Neuron (in vitro differentiated cells): ENCODE data around the gene GRB10.

ENCODE experiments used
- H2AFZ ChIP-seq: one replicate; pipeline ENCODE4 v1.6.1; 2013; ENCODE audit warnings: low read depth, mild to moderate bottlenecking, inconsistent platforms, low read length, moderate library complexity
- H3K27me3 ChIP-seq: one replicate; pipeline ENCODE4 v1.6.1; 2013; ENCODE audit warnings: low read length; ENCODE audit not compliant: insufficient read depth
- H3K36me3 ChIP-seq: one replicate; pipeline ENCODE4 v1.6.1; 2013; ENCODE audit warnings: low read length; ENCODE audit not compliant: insufficient read depth
- H3K4me1 ChIP-seq: one replicate; pipeline ENCODE4 v1.6.1; 2013; ENCODE audit warnings: low read length; ENCODE audit not compliant: insufficient read depth
- H3K4me3 ChIP-seq: 2 replicates; pipeline ENCODE4 v1.5.1; 2013; ENCODE audit warnings: mild to moderate bottlenecking, low read length, moderate library complexity
- H3K9me3 ChIP-seq: one replicate; pipeline ENCODE4 v1.6.1; 2013; ENCODE audit warnings: low read length

The GRB10 gene

DNA sequence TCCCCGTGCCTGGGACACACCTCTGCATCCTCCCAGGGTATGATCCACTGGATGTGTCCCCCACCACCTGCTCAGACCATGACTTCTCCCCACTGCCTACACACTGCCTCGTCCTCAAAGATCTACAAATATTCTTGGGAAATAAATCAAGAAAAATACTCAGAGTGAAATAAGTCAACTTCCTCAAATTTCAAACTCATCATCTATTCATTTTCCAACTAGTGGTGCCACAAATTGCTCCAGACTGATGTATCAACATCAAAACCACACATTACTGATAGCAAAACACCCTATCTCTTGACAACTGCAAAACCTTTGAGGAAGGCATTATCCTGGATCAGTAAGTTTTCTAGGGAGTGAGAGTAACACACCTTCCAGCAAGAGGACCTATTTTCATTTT lies 87.7 kb downstream of the GRB10 start:
- H3K9me3 ChIP-seq, result peaks cover 2% of the 10 kb centered on the region
- peaks cover 13% of the 10 kb centered on the region for H3K4me1 ChIP-seq
- H2AFZ ChIP-seq, result no peak overlapping the region
- H3K4me3 ChIP-seq, result no peak overlapping the region
- H3K36me3 ChIP-seq, result peaks cover 13% of the 10 kb centered on the region
- no peaks in the 10 kb centered on the region for H3K27me3 ChIP-seq

DNA sequence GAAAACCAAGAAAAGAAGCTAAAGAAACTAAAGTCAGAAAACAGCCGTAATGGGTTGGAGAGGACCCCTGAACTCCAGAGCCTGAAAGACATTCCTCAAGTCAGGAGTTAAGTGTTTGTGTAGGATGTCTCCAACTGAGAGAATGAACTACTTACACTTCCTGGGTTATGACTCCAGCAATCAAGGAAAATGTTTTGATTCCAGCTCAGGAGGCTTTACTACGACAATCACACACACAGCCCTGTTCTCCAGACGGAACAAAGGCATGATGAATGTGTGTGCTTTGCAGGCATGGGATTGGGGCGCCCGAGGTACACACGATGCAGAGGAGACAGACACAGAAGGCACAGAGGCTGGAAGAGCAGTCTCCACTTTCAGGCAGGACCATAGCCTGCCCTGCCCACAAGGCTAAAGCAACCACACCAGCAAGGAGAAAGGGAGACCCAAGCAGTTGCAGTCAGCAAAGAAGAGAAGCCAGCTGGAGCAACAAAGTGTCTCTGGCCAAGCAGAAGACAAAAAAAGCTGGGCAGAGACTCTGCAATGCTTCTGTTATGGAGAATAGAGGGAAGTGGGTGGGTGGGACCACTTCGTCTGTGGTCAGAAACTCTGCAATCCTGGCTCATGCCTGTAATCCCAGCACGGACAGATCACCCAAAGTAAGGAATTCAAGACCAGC lies 89.1 kb downstream of the GRB10 start:
- H2AFZ ChIP-seq, result no peak overlapping the region
- no peaks in the 10 kb centered on the region for H3K27me3 ChIP-seq
- H3K36me3 ChIP-seq, result peaks cover 19% of the 10 kb centered on the region
- peaks cover 2% of the 10 kb centered on the region for H3K9me3 ChIP-seq
- peaks cover 13% of the 10 kb centered on the region for H3K4me1 ChIP-seq
- H3K4me3 ChIP-seq, result no peak overlapping the region

DNA sequence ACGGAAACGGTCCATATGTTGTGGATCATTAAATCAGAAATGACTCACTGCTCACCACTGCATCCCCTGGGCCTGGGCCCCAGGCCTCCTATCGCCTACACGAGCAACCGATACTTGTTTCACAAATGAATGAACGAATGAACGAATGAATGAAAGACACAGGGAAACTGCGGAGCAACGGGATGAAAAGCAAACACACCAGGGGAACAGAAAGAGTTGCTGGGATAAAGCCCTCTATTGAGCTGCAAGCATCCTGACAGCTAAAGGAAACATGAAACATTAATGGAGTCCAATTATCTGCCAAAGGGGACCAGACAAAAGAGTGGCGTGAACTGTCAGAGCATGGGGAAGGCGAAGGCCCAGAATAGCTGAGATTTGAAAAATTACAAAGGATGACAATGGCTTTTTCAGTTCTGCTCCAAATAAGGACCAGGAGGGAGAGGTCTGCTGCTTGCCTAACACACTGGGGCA lies 92.1 kb downstream of the GRB10 start:
- Histone ChIP-seq H3K4me3 (no peak overlapping the region), H3K9me3 (peaks cover 2% of the 10 kb centered on the region), H3K27me3 (no peaks in the 10 kb centered on the region), H3K4me1 (peaks cover 13% of the 10 kb centered on the region), H3K36me3 (peaks cover 21% of the 10 kb centered on the region), H2AFZ (no peak overlapping the region)

DNA sequence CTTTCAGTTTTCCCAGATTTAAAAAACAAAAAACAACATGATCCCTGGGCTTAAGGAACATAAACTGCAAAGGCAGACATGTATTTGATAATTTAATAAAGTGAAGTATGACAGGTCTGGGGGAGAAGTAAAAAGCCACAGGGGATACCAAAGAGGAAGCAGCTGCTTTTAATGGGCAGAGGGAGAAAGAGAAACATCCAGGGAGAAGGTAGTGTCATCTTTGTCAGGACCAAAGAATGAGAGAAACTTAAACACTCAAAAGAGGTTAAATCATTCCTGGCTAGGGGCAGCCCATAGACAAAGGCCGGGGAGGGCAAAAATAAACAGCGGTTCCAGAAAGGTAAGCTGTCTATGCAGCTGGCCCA lies 94.5 kb downstream of the GRB10 start:
- no peak overlapping the region for H2AFZ ChIP-seq
- H3K4me3 ChIP-seq, result no peak overlapping the region
- peaks cover 16% of the 10 kb centered on the region for H3K36me3 ChIP-seq
- no peaks in the 10 kb centered on the region for H3K27me3 ChIP-seq
- peaks cover 10% of the 10 kb centered on the region for H3K4me1 ChIP-seq
- H3K9me3 ChIP-seq, result peaks cover 2% of the 10 kb centered on the region

DNA sequence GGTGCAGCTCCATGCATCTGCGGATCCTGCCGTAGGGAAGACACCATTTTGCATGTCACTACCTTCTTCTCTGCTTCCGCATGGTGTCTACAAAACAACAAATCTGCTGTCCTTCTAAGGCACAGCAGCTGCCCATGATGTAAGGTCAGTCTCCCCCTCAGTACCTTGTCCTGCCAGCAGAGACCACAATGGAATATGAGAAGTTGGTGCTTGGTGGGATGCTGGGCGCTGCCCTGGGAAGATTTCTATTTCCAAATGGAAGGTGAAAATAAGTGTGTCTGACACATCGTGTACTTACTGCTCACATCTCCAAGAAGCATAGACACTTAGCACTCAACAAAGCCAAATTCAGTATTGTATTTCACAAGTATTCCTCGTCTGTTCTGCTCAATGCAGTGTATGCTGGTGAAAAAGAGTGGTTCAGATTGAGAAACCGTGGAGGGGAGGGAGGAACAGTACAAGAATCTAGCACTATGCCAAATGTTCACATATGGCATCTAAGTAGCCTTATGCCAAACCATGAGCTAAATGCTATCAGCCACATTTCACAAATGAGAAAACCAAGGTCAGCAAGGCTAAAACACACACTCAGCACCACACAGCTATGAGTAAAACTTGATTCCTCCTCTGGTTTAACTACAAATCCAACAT lies 95.0 kb downstream of the GRB10 start:
- Histone ChIP-seq H2AFZ (no peak overlapping the region), H3K9me3 (peaks cover 2% of the 10 kb centered on the region), H3K27me3 (no peaks in the 10 kb centered on the region), H3K36me3 (peaks cover 16% of the 10 kb centered on the region), H3K4me1 (peaks cover 10% of the 10 kb centered on the region), H3K4me3 (no peak overlapping the region)

DNA sequence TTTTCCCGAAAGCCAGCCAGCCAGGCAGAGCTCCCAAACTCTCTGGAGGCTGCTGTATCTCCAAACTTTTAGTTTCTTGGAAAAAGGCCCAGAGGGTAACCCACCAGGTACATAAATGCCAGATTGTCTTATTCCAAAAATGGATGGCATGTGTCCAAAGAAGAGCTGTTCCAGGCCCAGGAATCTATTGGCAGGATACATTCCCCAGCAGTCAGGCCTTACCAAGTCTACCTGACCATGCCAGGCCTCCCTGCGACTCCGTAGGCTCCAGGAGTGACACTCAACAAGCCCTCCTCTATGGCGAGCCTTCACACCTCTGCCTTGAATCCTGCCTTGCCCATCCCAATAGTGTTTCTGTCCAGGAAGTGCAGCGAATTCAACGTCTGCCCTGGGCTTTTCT lies 95.6 kb downstream of the GRB10 start:
- Histone ChIP-seq H3K4me1 (peaks cover 10% of the 10 kb centered on the region), H3K9me3 (peaks cover 2% of the 10 kb centered on the region), H2AFZ (no peak overlapping the region), H3K36me3 (peaks cover 16% of the 10 kb centered on the region), H3K4me3 (no peak overlapping the region), H3K27me3 (no peaks in the 10 kb centered on the region)

DNA sequence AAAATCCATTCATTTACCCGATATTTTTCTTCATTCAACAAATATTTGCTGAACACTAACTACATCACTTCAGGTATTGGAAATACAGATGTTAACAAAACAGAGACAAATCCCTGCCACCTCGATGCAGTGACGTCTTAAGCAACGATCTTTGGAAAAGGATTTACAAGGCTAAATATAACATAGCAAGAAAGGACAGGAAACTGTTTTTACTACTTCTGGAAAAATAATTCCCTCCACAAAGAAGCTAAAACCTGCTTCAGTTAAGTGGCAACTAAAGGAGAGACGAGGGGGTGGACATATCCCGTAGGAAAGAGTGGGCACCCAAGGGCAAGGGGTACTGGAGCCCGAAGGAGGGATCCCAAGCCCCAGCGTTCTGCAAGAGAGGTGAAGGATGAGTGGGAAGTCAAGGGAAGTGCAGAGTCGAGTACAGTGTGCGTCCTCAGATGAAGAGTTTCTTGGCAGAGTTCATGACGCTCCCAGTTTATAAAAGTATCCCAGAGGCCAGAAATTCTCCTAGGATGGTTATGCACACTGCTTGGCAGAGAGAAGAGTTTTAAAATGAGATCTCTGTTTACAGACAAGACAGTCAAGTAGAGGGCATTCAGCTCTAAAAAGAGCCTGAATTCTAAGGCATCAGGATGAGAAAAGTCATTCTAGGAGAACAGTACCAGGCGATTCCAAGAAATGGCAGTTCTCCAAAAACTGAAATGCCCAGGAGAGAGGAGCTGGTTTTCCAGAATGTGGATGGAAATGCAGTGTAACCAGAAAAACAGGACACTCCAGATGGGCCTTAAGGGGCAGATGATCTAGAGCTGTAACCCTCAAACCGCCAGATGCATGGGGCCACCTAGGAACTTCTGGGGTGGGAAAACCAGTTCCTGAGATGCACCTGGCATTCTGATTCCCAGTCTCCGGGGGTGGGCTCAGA lies 97.3 kb downstream of the GRB10 start:
- Histone ChIP-seq H3K4me1 (peaks cover 3% of the 10 kb centered on the region), H3K9me3 (peaks cover 2% of the 10 kb centered on the region), H3K27me3 (no peaks in the 10 kb centered on the region), H3K4me3 (no peak overlapping the region), H3K36me3 (peaks cover 16% of the 10 kb centered on the region), H2AFZ (no peak overlapping the region)

DNA sequence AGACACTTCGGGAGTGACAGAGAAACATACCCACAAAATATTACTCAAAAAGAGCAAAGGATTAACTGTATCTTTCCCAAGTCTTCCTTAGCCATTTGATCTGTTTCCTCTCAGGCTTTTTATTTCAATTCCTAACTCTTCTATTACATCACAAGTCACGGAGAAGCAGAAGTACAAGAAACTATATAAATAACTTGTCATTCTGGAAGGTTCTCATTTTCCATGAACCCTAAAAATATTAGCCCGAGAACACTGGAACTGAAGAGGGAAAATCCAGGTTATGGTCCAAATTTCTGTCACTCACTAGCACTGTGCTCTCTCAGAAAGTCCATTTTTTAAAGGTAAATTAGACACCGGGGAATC lies 98.0 kb downstream of the GRB10 start:
- H3K27me3 ChIP-seq, result no peaks in the 10 kb centered on the region
- no peak overlapping the region for H3K4me3 ChIP-seq
- no peak overlapping the region for H2AFZ ChIP-seq
- peaks cover 2% of the 10 kb centered on the region for H3K9me3 ChIP-seq
- H3K36me3 ChIP-seq, result peaks cover 16% of the 10 kb centered on the region
- H3K4me1 ChIP-seq, result no peaks in the 10 kb centered on the region

DNA sequence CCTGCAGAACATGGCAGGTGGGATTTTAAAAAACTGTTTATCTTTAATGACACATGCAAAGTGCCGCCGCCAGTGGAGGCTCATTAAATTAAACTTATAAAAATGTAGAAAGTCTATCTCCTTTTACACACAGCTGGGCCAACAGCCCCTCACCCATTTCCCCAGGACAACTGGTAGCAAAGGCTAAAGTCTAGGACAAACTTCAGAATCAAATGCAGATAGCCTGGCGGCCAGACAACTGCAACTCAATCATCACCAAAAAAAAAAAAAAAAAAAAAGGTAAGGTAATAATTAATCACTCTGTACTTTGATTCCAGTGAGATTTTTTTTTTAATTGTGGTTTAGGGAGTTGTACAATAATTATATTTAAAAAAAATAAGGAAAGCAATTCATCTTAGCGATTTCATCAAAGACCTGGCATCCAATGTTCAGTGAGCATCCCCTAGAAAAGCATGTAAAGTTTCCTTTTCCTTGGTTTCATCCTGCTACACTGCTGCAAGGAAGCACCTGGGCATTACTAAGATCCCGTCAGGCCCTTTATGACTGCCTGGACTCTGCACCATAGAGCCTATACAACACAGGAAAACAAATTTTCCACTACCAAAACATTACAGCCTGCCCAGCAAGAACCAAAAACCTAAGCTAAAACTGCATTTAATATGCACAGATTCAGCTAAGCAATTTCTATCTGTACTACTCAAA lies 98.5 kb downstream of the GRB10 start:
- peaks cover 2% of the 10 kb centered on the region for H3K9me3 ChIP-seq
- H3K27me3 ChIP-seq, result no peaks in the 10 kb centered on the region
- H3K36me3 ChIP-seq, result peaks cover 12% of the 10 kb centered on the region
- H3K4me1 ChIP-seq, result no peaks in the 10 kb centered on the region
- no peak overlapping the region for H3K4me3 ChIP-seq
- H2AFZ ChIP-seq, result no peak overlapping the region

DNA sequence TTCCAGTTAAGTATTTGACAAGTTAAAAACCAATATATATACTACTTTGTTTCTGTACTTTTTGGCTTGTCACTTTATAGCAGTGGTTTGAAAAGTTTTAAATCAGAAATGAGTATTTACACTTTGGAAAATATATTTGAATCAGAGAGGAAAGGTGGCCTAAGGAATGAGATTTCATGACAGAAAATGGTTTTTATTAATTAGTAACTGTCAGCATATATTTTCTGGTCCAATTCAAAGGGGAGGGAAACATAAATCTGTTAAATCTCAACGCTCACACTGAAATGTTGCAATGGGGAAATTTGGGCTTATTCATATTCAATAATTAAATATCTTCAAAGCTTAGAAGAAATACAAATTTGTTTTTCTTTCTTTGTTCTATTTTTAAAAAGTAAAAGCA lies 100.1 kb downstream of the GRB10 start:
- H3K4me1 ChIP-seq, result no peaks in the 10 kb centered on the region
- H3K9me3 ChIP-seq, result peaks cover 2% of the 10 kb centered on the region
- H3K27me3 ChIP-seq, result no peaks in the 10 kb centered on the region
- H2AFZ ChIP-seq, result no peak overlapping the region
- no peak overlapping the region for H3K4me3 ChIP-seq
- H3K36me3 ChIP-seq, result peaks cover 6% of the 10 kb centered on the region

DNA sequence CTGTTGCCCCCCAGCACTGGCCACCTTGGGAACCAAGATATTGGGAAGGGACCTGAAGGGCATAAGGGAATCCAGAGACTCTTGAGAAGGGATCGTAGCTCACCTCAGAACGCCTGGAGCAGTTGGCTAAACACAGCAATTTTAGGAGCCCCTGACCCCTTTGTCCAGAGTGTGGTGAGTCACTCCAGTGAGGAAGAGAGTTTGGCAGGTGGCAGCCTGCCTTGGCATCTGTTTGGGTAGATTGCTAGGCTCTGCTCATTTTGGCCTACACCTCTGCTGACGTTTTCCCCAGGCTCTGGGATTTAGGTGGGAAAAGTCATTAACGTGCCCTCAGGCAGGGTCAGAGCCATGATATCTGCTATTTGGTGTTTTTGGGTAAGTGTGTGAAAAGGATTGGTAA lies 100.6 kb downstream of the GRB10 start:
- H2AFZ ChIP-seq, result no peak overlapping the region
- H3K36me3 ChIP-seq, result peaks cover under 1% of the 10 kb centered on the region
- H3K9me3 ChIP-seq, result no peaks in the 10 kb centered on the region
- H3K4me1 ChIP-seq, result no peaks in the 10 kb centered on the region
- no peaks in the 10 kb centered on the region for H3K27me3 ChIP-seq
- no peak overlapping the region for H3K4me3 ChIP-seq

DNA sequence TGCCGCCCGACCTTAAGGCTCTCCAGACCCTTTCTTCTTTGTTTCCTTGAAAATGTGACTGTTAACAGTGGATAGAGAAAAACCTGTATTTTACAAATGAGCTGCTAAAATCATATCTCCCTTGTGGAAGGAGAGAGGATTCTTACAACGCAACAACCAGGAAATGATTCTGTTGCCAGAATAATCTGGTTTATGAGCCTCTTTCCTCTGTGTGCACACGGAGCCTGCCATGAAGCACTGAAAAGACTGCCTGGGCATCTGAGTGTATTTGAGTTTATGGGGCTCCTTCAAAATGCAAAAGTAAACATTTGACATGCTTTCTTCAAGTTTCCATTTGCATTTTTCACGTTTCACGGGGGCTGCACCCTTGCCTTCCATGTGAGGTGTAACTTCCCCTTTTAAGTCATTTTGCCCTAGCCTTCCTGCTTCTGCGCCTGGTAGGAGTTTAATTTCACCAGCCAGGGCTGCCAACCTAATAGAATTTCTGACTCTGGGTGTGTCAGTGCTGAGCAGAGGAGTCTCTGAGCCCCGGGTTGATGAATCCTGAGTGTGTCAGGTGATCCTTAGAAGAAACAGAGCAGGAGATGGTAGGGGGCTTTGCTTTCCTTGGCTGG lies 101.2 kb downstream of the GRB10 start:
- Histone ChIP-seq H3K9me3 (no peaks in the 10 kb centered on the region), H3K27me3 (no peaks in the 10 kb centered on the region), H3K4me3 (no peak overlapping the region), H3K4me1 (no peaks in the 10 kb centered on the region), H2AFZ (no peak overlapping the region), H3K36me3 (no peaks in the 10 kb centered on the region)
